Stimulated activated CD4-positive, alpha-beta T cell treated with anti-CD3 and anti-CD28 coated beads, Interleukin-1b, Interleukin-23, amount 100 ng/mL, for 24 hours (primary cell): ENCODE measurements around the gene AFAP1L1.
A peak's percentile ranks its signal among the peaks of the same experiment; 100 is the strongest.

ENCODE experiments used
- DNase-seq, 4 experiments: peaks; one replicate each; pipeline ENCODE4 v3.0.0-alpha.2; 2020; ENCODE audit warnings: low read depth in 4 of 4, low spot score in 1 of 4

Gene AFAP1L1

DNA sequence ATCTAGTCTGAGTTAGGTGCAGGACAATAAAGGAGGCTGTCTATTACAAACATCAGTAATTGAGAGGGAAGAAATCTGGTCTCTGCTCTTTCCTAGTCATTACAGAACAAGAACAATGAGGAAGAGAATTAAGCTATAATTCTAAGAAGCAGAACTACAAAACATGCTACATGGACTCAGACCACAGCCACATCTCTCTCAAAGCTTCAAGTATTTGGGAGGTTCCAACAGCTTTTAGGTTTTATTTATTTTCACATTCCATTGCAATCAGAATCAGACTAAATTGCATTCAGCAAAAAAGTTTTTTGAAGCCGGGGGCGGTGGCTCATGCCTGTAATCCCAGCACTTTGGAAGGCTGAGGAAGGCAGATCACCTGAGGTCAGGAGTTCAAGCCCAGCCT lies 72.5 kb downstream of the AFAP1L1 start:
- DNase-seq, result no peak

GRCh38 chr5:149345147-149345891 lies 73.7 kb downstream of the AFAP1L1 start, which contains the start of gene GRPEL2:
TSS of gene GRPEL2 (plus strand) at chr5:149345499. CDS start at chr5:149345540, 41 bp downstream.
- DNase-seq, result peak; percentile 77 to 92 (median 86)

DNA sequence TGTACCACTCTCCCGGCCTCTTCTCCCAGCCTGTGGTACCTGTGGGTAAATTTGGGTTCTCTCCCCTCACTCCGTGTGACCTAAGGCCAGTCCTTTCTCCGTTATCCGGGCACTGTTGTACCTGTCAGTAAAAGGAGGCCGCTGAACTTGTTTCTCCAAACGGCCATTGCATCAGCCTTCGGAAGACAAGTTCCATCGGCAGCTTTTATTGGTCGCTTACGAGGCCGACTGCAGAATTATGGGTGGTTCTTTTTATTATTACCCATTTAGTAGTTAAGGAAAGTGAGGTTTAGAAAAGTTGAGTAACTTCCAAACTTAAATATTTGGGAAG lies 74.2 kb downstream of the AFAP1L1 start:
- no peak for DNase-seq

- no peak for DNase-seq
Observed at GRCh38 chr5:149348518-149348917, 76.9 kb downstream of the AFAP1L1 start.

GRCh38 chr5:149349382-149349781 lies 77.7 kb downstream of the AFAP1L1 start:
- DNase-seq, result no peak

GRCh38 chr5:149352169-149352568 lies 80.5 kb downstream of the AFAP1L1 start:
- no peak for DNase-seq

- DNase-seq, result no peak
Observed at GRCh38 chr5:149353911-149354310, 82.3 kb downstream of the AFAP1L1 start.

- no peak for DNase-seq
Observed at GRCh38 chr5:149355688-149356087, 84.0 kb downstream of the AFAP1L1 start.

DNA sequence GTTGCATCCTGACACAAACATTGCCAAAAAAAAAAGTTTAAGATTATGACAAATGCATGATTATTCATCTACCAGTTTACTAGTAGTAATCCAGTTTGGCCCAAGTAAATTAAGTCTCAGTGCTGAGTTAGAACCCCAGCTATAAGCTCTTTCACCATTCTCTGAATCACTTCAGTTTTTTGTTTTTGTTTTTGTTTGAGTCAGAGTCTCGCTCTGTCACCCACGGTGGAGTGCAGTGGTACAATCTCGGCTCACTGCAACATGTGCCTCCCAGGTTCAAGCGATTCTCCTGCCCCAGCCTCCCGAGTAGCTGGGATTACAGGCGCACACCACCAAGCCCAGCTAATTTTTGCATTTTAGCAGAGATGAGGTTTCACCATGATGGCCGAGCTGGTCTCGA lies 84.7 kb downstream of the AFAP1L1 start:
- DNase-seq, result no peak

DNA sequence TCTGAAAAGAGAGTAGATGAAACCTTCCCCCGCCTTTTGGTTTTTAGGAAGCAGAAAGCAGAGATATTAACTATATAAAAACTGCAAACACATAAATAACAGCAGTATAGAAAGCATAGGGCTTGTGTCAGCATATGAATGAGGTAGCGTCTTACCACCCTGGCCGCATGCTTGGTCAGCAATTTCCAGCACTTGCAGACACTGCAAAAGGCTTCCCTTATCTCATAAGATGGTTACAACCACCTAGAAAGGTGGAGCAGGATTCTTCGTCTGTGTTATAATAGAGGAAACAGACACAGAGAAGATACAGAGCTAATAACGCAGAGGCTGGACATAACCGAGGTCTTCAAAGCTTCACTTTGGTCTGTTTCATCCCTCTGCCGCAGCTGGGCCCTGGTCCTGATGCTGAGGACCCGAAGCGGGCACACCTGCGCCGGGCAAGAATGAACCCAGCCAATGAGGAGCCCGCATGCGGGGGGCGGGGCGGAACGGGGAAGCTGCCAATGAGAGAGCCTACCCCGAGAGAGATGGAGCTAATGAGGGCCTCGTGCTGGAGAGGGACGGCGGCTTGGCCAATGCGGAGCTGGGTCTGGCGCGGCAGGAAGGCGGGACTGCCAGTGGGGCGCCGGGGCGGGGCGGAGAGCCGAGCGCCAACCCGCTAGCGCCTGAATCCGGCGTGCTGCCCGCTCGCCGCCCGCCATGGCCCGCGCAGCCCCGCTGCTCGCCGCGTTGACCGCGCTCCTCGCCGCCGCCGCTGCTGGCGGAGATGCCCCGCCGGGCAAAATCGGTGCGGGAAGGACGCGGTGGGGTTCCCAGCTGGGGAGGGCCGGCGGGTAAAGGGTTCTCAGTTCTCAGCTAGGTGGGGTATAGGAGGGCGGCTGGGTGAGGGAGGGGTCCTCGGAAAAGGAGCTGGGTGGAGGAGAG lies 86.0 kb downstream of the AFAP1L1 start, which contains the start of gene PCYOX1L:
TSS of gene PCYOX1L (plus strand) at position 677 of the 924 bp plus-strand sequence. CDS start at position 700, 23 bp downstream.
- DNase-seq, result peak; percentile 74 to 99 (median 94)

DNA sequence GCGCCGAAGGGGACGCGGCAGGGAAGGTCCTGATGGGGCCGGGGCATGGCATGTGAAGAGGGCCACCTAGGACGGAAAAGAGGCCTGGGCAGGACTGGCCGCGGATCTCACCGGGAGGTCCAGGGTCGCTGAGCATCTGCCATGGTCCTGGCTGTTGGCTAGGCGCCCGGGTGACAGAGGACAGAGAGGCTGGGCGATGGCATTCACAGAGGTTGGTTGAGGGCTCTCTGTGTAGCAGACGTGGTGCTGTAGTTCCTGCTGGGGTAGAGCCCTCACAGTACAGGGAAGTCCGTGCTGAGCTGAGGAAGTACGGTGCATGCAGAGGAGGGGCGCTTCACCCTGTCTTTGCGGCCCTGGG lies 86.6 kb downstream of the AFAP1L1 start:
- no peak for DNase-seq

- DNase-seq, result no peak
Observed at GRCh38 chr5:149358868-149359495, 87.3 kb downstream of the AFAP1L1 start.

DNA sequence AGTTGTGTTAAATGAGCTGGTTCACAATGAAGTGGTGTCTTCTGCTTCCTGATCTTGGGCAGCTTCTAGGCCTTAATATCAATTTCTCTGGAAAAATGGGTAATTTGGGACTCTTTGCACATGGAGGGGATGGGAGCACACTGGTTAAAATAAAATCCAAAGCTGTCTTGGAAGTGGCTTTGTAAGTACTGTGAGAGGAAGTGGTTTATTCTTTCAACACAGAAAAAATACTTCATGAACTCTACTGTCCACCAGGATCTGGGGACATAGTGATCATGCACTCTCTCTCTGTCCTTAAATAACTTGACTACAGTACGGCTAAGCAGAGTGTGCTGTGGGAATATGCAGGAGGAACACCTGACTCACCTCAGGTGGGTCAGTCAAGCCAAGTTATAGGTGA lies 88.6 kb downstream of the AFAP1L1 start:
- no peak for DNase-seq

GRCh38 chr5:149362541-149362940 lies 90.9 kb downstream of the AFAP1L1 start:
- DNase-seq, result no peak

GRCh38 chr5:149363358-149363757 lies 91.7 kb downstream of the AFAP1L1 start:
- no peak for DNase-seq

DNA sequence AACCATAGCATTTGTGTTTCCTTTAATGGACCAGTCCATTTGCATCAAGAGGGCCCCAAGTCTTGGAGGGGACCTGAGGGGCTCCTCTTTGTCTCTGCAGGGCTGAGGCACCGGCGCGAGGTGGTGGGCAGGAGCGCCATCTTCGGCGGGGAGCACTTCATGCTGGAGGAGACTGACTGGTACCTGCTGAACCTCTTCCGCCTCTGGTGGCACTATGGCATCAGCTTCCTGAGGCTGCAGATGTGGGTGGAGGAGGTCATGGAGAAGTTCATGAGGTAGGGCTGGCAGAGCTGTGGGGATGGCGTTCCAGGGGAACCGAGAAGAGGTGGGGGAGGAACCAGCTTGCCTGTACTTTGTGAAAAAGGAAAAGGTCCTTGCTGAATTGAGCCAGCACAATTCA lies 92.3 kb downstream of the AFAP1L1 start:
- DNase-seq, result no peak

DNA sequence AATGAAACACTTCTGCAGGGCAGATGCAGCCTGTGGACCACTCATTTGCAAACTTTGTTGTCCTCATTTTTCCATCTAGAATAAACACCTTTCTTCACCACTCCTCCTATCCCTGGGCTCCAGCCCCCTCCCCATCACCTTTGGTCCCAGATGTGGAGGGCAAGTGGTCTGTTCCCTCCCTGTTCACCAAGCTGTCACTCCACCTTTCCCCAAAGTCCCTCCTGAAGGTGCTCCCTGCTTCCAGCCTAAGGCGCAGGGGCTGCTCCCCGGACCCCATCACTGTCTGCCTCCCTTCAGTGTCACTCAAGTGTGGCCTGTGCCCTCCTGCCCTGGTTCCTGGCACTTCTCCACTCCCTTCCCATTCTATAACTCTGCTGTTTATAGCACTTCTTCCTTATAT lies 93.1 kb downstream of the AFAP1L1 start:
- DNase-seq, result no peak

DNA sequence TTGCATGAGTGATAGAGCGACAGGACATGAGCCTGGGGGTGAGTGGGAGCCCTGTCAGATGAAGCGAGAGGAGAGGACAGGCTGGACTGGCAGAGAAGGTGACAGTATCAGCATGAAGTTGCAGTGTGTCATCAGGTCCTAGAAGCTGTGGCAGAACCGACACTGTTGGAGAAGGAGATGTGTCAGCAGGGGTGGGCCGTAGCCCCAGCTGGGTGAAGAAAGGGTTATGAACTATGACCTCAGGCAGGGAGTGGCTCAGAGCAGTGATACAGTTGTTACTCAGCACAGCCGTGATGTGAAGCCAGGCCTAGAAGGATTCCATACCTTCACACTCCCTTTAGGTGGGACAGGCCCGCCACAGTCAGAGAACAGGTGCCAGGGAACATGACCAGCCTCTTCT lies 93.8 kb downstream of the AFAP1L1 start:
- DNase-seq, result no peak

DNA sequence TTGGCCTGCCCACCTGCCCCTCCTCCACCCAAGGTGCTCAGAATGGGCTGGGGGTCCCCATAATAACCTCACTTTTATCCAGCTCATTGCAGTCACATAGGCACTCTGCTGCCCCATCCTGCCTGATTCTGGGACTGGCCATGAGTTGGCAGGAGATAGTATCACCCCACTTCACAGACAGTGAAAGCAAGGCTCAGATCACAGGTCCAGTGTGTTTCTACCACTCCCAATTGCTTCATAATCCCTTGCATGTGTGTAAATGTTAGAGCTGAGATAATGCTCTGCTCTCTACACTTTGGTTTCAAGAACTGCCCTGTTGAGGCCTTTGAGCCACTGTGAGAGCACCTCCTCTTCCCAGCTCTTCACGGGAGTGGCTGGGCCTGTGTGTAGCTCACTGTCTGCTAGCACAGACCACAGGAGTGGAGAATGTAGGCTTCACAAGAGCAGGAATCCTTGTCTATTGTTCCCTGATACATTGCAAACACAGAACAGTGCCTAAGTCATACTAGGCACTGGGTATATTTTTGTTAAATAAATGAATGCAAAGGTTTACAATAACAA lies 94.6 kb downstream of the AFAP1L1 start:
- DNase-seq, result no peak

DNA sequence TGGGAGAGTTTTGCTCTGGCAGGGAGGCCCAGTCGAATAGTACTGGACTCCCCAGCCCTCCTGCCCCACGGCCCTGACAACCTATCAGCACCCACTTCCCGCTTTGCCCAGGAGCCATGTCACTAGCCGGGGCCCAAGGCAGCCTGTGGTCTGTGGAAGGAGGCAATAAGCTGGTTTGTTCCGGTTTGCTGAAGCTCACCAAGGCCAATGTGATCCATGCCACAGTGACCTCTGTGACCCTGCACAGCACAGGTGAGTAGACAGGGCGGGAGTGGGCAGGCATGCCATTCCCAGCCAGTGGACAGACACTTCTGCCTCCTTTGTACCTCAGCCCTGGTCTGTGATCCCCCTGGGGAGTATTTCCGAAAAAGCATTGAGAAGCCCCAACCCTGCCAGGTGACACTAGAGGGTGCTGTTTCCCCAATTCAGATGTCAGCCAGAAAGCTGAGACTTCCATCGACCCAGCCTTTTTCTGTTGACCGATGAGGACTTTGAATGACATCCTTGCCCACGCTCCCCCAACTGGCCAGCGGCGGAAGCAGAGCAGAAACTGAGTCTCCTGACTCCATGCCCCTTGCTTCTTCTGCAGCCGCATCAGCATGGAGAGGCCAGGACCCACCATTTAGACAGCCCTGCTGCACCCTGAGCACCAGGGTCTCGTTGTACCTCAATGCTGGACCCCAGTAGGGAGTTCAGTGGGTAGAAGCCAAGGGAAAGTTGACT lies 95.8 kb downstream of the AFAP1L1 start:
- peak in 3 of 4 experiments; percentile 30 to 46 (median 32) for DNase-seq
